Endothelial cell of umbilical vein (primary cell): ENCODE data around the gene ADD1. TPM values are rescaled to one million over a fixed set of nuclear protein-coding genes. Genes with fewer than 3 reads are reported as not detected.

Experiments
- BruUV-seq: library from RNA; stranded (reverse); fragments of 400-500 nt; replicated peaks from 2 replicates; lab custom pipeline; 2021; lab: Mats Ljungman, UMichigan
- CTCF ChIA-PET: fragments of 300-600, 350-600 bp; sonication (Branson Sonifier 250); formaldehyde crosslinking; loops from one replicate; lab custom pipeline; 2021; ENCODE audit warnings: antibody characterized with exemption, inconsistent platforms; lab: Charles Lee
- POLR2A ChIA-PET: fragments of 300-600, 350-600 bp; sonication (Branson Sonifier 250); formaldehyde crosslinking; loops from one replicate; lab custom pipeline; 2021; ENCODE audit warnings: antibody characterized with exemption, inconsistent platforms; lab: Charles Lee
- DNase-seq: peaks from one replicate; pipeline ENCODE4 v3.0.0-alpha.2; 2011; ENCODE audit warnings: low read depth, low spot score
- FAIRE-seq: peaks from 2 replicates; lab custom pipeline; 2011; peaks lifted over from hg19 to GRCh38; lab: Jason Lieb, UNC
- H2AFZ ChIP-seq: 2 replicates; pipeline ENCODE4 v1.6.0; 2012; ENCODE audit warnings: low read depth, low read length, control low read depth, inconsistent platforms
- H3K27ac ChIP-seq: 2 replicates; pipeline ENCODE4 v1.5.1; 2011; ENCODE audit warnings: low read depth, mild to moderate bottlenecking, control low read depth, low read length, moderate library complexity; ENCODE audit not compliant: insufficient read depth
- H3K27me3 ChIP-seq, 2 experiments: 2 replicates each; pipeline versions ENCODE4 v1.6.0 to v1.6.1; 2011; ENCODE audit warnings: low read length in 2 of 2, mixed read lengths in 1 of 2; ENCODE audit not compliant: control insufficient read depth in 2 of 2, insufficient read depth in 2 of 2
- H3K36me3 ChIP-seq, 2 experiments: 2 replicates in 1 of 2; 3 replicates in 1 of 2; pipeline ENCODE4 v1.5.1; 2011; ENCODE audit warnings: low read length in 2 of 2, mild to moderate bottlenecking in 1 of 2, moderate library complexity in 1 of 2; ENCODE audit not compliant: control insufficient read depth in 2 of 2, insufficient read depth in 2 of 2; ENCODE audit errors: extremely low read depth in 1 of 2
- H3K4me1 ChIP-seq: 3 replicates; pipeline ENCODE4 v1.5.1; 2011; ENCODE audit warnings: mild to moderate bottlenecking, low read length; ENCODE audit not compliant: control insufficient read depth, insufficient read depth; ENCODE audit errors: extremely low read depth
- H3K4me2 ChIP-seq: 2 replicates; pipeline ENCODE4 v1.6.1; 2011; ENCODE audit warnings: low read length, control low read depth, mixed read lengths; ENCODE audit not compliant: insufficient read depth
- H3K4me3 ChIP-seq, 3 experiments: fragments of 200-600 bp in 1 of 3; sonication (generic), shearing (Covaris generic) in 1 of 3; replicated peaks in 1 of 3; 2 replicates each; pipeline ENCODE4 v1.5.1; 2011 to 2016; ENCODE audit warnings: control low read depth in 3 of 3, low read length in 3 of 3, mild to moderate bottlenecking in 2 of 3, inconsistent platforms in 1 of 3, low read depth in 1 of 3, moderate library complexity in 1 of 3; ENCODE audit not compliant: insufficient read depth in 1 of 3
- H3K79me2 ChIP-seq: 2 replicates; pipeline ENCODE4 v1.6.0; 2012; ENCODE audit warnings: low read length, inconsistent platforms; ENCODE audit not compliant: control insufficient read depth, insufficient read depth
- H3K9ac ChIP-seq: replicated peaks from 2 replicates; pipeline ENCODE3; 2011; ENCODE audit warnings: low read length, control low read depth; ENCODE audit not compliant: insufficient read depth; ENCODE audit errors: extremely low read depth
- H3K9me1 ChIP-seq: replicated peaks from 3 replicates; pipeline ENCODE4 v1.6.0; 2011; ENCODE audit warnings: mild to moderate bottlenecking, low read length; ENCODE audit not compliant: control insufficient read depth, insufficient read depth; ENCODE audit errors: extremely low read depth
- H3K9me3 ChIP-seq: replicated peaks from 2 replicates; pipeline ENCODE4 v1.5.1; 2012; ENCODE audit warnings: low read length, inconsistent platforms; ENCODE audit not compliant: control insufficient read depth, insufficient read depth
- H4K20me1 ChIP-seq: replicated peaks from 2 replicates; pipeline ENCODE3; 2011; ENCODE audit warnings: mild to moderate bottlenecking, low read length; ENCODE audit not compliant: control insufficient read depth, insufficient read depth; ENCODE audit errors: extremely low read depth
- EZH2 ChIP-seq: IDR thresholded peaks from 2 replicates; pipeline ENCODE4 v1.6.1; 2012; ENCODE audit warnings: borderline replicate concordance, low read depth, mild to moderate bottlenecking, moderate library complexity, low read length, inconsistent platforms; ENCODE audit not compliant: severe bottlenecking
- FOS ChIP-seq: IDR thresholded peaks from 2 replicates; pipeline ENCODE4 v1.6.1; 2011; ENCODE audit warnings: mild to moderate bottlenecking, low read length, moderate library complexity, borderline replicate concordance; ENCODE audit not compliant: insufficient read depth
- GATA2 ChIP-seq: IDR thresholded peaks from 2 replicates; pipeline ENCODE4 v1.7.0; 2011; ENCODE audit warnings: low read depth, mild to moderate bottlenecking, moderate library complexity, mixed read lengths, low read length; ENCODE audit not compliant: insufficient read length, insufficient read depth
- JUN ChIP-seq: IDR thresholded peaks from 2 replicates; pipeline ENCODE4 v1.6.1; 2011; ENCODE audit warnings: borderline replicate concordance, low read depth; ENCODE audit not compliant: insufficient read length, insufficient read depth
- MYC ChIP-seq: IDR thresholded peaks from one replicate; pipeline ENCODE4 v1.6.1; 2011; ENCODE audit warnings: mild to moderate bottlenecking, low read depth, low read length
- POLR2A ChIP-seq: IDR thresholded peaks from 2 replicates; pipeline ENCODE4 v1.6.1; 2012; ENCODE audit warnings: low read depth, mild to moderate bottlenecking, control low read depth, low read length
- POLR2AphosphoS5 ChIP-seq: IDR thresholded peaks from 2 replicates; pipeline ENCODE4 v1.6.1; 2012; ENCODE audit warnings: low read depth, mild to moderate bottlenecking, control low read depth, low read length, moderate library complexity; ENCODE audit not compliant: insufficient read depth
- dilution Hi-C: fragments of 300-500 bp; cut with MboI; formaldehyde crosslinking; loops from one replicate; pipeline ENCODE4 v1.15.0; 2019; ENCODE audit warnings: low sequenced_read_pairs; ENCODE audit not compliant: extremely low pct_ligation_motif_present
- intact Hi-C: fragments of 100-400 bp; cut with micrococcal nuclease; formaldehyde crosslinking; loops from one replicate; pipeline ENCODE4 v1.10.0; 2022
- polyA plus RNA-seq, 4 experiments: library from polyadenylated mRNA; depleted of rRNA in 3 of 4; stranded (reverse) in 3 of 4; unstranded in 1 of 4; fragments of >200 nt; gene quantifications; 2 replicates each; pipeline versions ENCODE4 v1.2.1 to v1.2.3, GENCODE V29; 2011 to 2012; ENCODE audit warnings: missing spikeins in 1 of 4
- total RNA-seq: library from RNA; stranded (reverse); gene quantifications from 2 replicates; pipeline ENCODE4 v1.2.3, GENCODE V29; 2021
- TF ChIP-seq, protein P1 (sequence below): IDR thresholded peaks from 2 replicates; pipeline ENCODE4 v1.6.1; 2011; ENCODE audit not compliant: insufficient read depth, insufficient read length
- TF ChIP-seq, protein P2 (sequence below), 2 donors: IDR thresholded peaks; 1 replicate in 1 of 2; 2 replicates in 1 of 2; pipeline ENCODE4 v1.5.1; 2011; ENCODE audit warnings: low read length in 2 of 2, mild to moderate bottlenecking in 2 of 2, moderate library complexity in 2 of 2, control low read depth in 1 of 2, inconsistent platforms in 1 of 2, low read depth in 1 of 2; ENCODE audit not compliant: insufficient read depth in 1 of 2; ENCODE audit errors: extremely low read depth in 1 of 2

The ADD1 gene
- total and polyA plus RNA-seq, 2 donors (not counting 3 experiments of a cell fraction or from before 2014, with no cell fraction given), result 219 to 305 TPM

DNA sequence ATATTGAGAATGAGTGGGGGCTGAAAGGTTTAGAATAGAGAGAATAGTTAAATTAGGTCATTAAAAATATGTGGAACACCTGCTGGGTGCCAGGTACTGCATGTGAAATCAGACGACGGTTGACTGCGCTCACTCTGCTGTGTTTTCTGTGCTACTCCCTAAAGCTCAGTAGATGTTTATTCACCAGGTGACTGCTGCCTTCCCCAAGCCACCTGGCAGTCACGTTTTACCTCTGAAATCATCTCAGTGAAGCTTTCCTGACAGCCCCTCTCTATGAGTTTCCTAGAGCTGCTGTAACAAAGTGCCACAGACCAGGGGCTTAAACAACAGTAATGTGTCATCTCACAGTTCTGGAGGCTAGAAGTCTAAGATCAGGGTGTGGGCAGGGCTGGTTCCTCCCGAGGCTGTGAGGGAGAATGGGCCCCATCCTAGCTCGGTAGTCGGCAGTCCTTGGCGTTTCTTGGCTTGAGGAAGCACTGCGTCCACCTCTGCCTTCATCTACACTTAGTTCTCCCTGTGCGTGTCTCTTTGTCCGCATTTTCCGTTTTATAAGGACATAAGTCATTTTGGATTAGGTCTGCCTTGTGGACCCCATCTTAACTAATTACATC lies 25.3 kb downstream of the ADD1 start:
- Histone ChIP-seq H3K27ac (no peak overlapping the region), H3K9ac (no peak overlapping the region), H4K20me1 (peaks cover 9% of the 10 kb centered on the region), H3K4me1 (peaks cover 33% of the 10 kb centered on the region), H3K36me3 (no peaks in the 10 kb centered on the region), H3K27me3 (no peaks in the 10 kb centered on the region), H3K4me3 (no peak overlapping the region), H3K9me1 (no peaks in the 10 kb centered on the region), H2AFZ (no peak overlapping the region), H3K79me2 (peaks cover 92% of the 10 kb centered on the region), H3K9me3 (no peaks in the 10 kb centered on the region), H3K4me2 (no peak overlapping the region)
- dilution Hi-C loops (no loop called here), intact Hi-C loops (no loop called here)
- POLR2A ChIA-PET, result no interaction called here
- TF ChIP-seq EZH2 (no peak), FOS (no peak)
- TF ChIP-seq, protein P1, sequence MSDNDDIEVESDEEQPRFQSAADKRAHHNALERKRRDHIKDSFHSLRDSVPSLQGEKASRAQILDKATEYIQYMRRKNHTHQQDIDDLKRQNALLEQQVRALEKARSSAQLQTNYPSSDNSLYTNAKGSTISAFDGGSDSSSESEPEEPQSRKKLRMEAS, result no peak
- no peak for DNase-seq
- BruUV-seq, result no TSS peak
- CTCF ChIA-PET, result interaction anchor here (1.4 kb wide), 1 partner anchor 61 kb away, joined by 3 read pairs; no protein-coding TSS in a partner anchor
- no peak for FAIRE-seq

DNA sequence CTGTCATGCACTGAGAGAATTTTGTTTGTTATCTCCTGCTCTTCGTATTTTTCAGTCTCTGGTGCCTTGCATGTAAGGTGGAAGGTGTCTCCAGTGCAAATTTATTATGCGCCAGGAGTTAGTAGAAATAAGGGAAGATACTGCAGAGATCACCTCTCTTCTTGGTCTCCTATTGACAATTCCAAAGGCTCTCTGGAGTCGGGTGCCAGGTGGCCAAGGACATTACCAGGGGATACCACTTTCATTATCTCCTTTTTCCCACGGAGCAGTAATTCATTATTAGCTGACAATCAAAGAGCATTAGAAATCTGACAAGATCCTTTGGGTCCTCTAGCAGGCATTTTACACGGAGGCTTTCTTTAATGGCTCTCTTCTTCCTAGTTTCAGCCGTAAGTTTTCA lies 26.0 kb downstream of the ADD1 start:
- H3K4me3 ChIP-seq, result no peak overlapping the region
- H3K36me3 ChIP-seq, result no peaks in the 10 kb centered on the region
- no peaks in the 10 kb centered on the region for H3K9me1 ChIP-seq
- TF ChIP-seq FOS (no peak), EZH2 (no peak), MYC (no peak), POLR2AphosphoS5 (no peak), GATA2 (no peak), POLR2A (no peak), JUN (no peak)
- TF ChIP-seq, protein P1, result no peak
- TF ChIP-seq, protein P2, sequence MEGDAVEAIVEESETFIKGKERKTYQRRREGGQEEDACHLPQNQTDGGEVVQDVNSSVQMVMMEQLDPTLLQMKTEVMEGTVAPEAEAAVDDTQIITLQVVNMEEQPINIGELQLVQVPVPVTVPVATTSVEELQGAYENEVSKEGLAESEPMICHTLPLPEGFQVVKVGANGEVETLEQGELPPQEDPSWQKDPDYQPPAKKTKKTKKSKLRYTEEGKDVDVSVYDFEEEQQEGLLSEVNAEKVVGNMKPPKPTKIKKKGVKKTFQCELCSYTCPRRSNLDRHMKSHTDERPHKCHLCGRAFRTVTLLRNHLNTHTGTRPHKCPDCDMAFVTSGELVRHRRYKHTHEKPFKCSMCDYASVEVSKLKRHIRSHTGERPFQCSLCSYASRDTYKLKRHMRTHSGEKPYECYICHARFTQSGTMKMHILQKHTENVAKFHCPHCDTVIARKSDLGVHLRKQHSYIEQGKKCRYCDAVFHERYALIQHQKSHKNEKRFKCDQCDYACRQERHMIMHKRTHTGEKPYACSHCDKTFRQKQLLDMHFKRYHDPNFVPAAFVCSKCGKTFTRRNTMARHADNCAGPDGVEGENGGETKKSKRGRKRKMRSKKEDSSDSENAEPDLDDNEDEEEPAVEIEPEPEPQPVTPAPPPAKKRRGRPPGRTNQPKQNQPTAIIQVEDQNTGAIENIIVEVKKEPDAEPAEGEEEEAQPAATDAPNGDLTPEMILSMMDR (IDR thresholded peaks at IDR 0.05; ENCODE audit: extremely low read depth in 1 of 2, insufficient read depth in 1 of 2, low read depth in 1 of 2, low read length in 2 of 2), result no peak
- H2AFZ ChIP-seq, result no peak overlapping the region
- peaks cover 29% of the 10 kb centered on the region for H3K4me1 ChIP-seq
- no peak overlapping the region for H3K9ac ChIP-seq
- H4K20me1 ChIP-seq, result peaks cover 6% of the 10 kb centered on the region
- H3K79me2 ChIP-seq, result peaks cover 90% of the 10 kb centered on the region
- CTCF ChIA-PET, result no interaction called here
- POLR2A ChIA-PET, result no interaction called here
- FAIRE-seq (no peak), DNase-seq (no peak)
- intact Hi-C loops, result no loop called here
- no peaks in the 10 kb centered on the region for H3K27me3 ChIP-seq
- dilution Hi-C loops, result no loop called here
- H3K27ac ChIP-seq, result no peak overlapping the region
- H3K9me3 ChIP-seq, result no peaks in the 10 kb centered on the region
- H3K4me2 ChIP-seq, result no peak overlapping the region
- no TSS peak for BruUV-seq
